NCI-H524 (cell line): Measurements from ENCODE around the gene CBLIF.
"Not testable (repeated sequence)": the region's sequence is repeated elsewhere in the genome, so short reads cannot be mapped to it uniquely, and the experiment has no call there.

Source experiments
- DNase-seq, 2 experiments: peaks; one replicate each; lab custom pipeline; 2025; lab: John Stamatoyannopoulos, UW

The CBLIF gene

DNA sequence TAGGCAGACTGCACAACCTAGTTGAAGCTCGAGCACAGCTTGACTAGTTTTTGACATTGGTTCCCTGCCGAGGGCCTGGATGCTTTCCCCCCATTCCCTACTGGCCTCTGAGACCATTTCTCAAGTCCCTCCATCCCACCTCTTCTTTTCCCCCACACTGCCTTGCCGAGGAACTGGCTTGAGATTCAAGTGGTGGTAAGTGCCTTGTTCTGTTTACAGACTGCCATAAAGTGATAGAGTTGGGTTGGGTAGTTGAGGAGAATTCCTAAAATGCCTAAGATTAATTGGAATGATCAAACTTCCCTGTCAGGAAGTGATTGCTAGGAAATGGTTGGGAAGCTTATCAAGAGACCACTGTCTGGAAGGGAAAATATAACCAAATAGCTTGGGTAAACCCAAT, 50.9 kb downstream of the CBLIF start:
- no peak for DNase-seq

DNA sequence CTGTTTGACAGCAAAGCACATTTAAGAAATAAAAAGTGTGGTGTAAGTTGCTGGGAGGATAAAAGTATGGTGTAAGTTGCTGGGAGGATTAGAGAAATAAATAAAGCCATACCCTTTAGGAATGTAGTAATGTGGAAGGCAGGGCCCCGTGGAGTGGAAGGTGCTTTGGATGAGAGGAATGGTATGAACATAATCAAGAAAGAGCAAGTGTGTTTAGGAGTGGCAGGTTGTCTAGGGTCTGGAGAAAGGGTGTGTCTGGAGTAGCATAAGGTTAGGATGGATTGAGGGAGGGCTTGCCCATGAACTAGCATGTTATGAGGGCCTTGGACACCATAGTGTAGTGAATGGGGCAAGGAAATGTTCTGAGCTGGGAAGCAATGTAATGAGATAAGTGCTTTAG, 52.8 kb downstream of the CBLIF start:
- DNase-seq, result no peak

DNA sequence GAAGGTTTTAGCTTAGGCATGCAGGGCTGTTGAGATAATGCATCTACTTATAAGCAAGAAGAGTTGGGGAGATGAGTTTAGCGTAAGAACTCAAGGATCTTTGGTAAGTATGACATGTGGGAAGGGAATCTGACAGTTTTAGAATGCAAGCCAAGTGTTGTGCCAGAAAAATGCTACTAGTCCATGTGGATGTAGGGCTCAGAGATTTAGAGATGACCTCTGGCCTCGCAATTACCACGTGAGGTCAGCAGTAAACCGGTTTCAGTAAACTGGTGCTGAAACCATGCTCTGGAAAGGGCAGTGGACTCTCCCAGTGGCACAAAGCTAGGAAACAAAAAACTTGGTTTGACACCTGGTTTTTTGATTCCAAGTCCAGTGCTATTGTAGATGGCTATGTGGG, 53.7 kb downstream of the CBLIF start:
- DNase-seq, result no peak

DNA sequence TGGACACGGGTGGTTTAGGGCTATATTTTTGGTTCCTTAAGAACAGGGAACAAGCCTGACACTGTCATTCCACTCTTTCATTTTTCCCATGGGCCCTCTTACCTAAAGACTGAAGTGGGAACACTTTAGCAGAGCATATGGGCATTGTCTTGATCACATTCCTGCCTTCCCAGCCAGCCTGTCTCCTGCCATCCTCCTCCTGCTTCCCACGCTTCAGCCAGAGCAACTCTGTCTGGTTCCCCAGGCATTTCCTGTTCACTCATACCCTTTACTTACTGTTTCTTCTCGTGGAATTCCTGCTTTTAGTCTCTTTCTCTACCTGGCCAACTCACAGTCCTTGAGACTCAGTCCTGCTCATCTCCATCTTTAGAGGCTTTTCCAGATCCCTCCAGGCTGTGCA, 57.5 kb downstream of the CBLIF start:
- DNase-seq, result peak; percentile 9 to 40

DNA sequence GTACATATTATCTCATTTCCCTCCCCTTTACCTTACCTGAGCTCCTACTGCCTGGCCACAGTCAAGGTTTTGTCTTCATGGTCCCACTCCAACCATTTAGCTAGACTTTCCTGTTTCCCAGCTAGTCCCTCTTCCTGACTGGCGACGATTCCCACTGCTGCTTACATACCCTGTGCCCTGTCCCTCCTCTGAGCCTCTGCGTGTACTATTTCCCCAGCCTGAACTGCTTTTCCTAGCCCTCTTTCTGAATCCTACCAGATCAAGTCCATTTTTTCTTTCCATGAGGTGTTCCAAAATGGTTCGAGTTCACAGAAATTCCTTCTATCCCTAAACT, 58.1 kb downstream of the CBLIF start:
- DNase-seq, result no peak

DNA sequence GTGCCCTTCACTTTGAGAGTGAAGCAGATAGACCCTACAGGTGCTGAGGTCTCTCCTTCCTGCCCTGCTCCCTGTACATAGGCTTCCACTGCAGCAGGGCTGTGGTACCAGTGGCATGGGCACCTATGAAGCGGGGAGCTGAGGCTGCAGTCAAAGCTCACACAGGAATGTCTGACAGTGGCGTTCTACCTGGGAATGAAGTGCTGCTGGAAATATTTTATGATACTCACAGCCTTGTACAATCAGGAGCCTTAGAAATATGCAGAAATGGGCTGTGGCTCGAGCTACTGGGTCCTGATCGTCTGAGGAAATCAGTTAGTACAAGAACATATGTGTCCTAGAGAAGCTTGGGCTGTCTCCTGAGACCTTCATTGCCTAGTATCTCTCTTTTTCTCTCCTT, 59.5 kb downstream of the CBLIF start:
- DNase-seq, result no peak

DNA sequence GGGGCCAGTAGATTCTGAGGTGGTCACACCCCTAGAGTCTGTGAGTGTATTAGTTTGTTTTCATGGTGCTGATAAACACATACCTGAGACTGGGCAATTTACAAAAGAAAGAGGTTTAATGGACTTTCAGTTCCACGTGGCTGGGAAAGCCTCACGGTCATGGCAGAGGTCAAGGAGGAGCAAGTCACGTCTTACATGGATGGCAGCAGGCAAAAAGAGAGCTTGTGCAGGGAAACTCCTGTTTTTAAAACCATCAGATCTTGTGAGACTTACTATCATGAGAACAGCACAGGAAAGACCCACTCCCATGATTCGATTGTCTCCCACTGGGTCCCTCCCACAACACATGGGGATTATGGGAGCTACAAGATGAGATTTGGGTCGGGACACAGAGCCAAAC, 60.9 kb downstream of the CBLIF start:
- not testable (repeated sequence) for DNase-seq

DNA sequence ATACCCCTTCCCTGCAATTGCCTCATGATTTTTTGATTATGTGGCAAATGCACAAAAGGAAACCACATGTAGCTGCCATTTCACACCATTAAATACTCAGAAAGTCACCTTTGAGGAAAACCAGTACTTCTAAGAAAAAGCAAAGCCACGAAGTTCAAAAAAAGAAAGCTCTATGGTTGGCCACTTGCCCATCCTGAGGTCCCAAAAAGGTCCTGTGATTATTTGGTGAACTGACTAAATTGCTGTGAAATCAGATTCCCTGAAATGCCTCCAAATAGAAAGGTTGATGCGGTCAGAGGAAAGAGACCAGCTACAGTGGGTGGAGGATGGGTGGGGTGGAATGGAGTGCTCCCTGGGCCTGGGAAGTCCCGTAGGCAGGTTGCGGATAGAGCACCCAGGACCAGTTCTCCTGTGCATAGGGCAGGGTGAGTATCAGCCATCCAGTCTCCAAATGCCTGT, 61.6 kb downstream of the CBLIF start:
- no peak for DNase-seq

DNA sequence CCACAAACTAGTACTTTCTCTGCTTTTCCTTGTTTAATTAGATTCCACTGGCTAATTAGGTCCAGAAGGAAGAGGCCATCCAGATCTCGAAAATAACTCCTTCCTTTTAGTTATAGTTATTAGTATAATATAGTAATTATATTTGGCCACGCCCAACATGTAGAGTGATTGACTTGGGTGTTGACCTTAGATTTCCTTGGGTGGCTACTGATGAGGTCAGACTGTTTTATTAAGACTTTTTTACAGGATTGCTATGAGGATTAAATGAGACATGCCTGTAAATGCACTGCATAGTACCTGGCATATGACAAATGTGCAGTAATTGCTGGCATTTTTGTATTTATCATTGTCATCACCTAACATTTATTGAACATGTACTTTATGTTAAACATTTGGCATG, 63.2 kb downstream of the CBLIF start:
- DNase-seq, result no peak

DNA sequence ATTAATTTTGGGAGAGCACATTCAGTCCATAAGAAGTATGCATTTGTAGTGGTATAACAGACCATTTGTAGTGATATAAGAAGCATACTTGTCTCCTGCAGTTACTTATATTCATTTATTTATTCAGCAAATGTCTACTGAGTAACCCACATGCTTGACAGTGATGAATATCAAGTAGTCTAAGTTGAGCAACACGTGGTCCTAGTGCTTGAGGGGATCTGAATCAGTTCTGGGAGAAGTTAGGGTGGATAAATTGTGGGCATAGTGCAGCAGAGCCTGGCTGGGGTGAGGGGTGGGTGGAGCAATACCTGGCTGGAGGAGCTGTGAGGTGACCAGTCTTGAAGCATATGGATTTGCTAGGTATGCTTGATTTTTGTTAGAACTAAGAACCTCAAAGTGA, 65.8 kb downstream of the CBLIF start:
- no peak for DNase-seq
